ENCODE data around the gene ARHGEF2. TPM values are rescaled to one million over a fixed set of nuclear protein-coding genes. Genes with fewer than 3 reads are reported as not detected.
A peak's percentile ranks its signal among the peaks of the same experiment; 100 is the strongest.

Gene ARHGEF2
- total and polyA plus RNA-seq, 2 of the 13 experiments (the other 11 are each of a cell fraction or from before 2014, with no cell fraction given), result 16.1 to 32.1 TPM

DNA sequence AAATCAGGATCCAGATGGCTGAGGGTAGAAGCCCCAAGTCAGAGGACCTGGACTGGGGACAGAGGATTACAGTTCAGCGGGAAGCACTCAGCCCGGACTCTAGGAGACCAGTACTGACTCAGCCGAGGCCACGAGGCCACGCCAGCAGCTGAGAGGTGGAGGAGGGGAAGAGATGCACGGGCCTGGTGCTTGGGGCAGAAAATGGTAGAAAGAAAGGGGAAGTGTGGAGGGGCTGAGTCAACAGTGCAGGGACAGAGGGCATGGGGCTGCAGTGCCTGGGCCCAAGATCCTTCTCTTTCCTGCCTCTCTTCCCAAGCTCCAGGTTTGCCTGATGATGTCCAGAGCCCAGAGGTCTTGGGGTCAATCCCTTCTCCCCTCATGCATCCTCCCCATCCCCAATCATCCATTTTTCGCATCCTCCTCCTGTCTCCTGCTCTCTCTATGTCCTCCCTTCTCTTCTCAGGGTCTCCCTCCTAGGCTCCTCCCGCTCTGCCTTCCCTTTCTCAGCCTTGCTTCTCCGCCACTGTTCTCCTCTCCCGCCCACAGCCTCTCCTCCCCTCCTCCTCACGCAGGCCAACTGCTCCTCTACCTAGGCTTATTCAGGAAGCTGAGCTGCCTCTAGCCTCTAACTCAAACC, 7.7 kb downstream of the ARHGEF2 start (continued):
- TF ChIP-seq, protein P1, sequence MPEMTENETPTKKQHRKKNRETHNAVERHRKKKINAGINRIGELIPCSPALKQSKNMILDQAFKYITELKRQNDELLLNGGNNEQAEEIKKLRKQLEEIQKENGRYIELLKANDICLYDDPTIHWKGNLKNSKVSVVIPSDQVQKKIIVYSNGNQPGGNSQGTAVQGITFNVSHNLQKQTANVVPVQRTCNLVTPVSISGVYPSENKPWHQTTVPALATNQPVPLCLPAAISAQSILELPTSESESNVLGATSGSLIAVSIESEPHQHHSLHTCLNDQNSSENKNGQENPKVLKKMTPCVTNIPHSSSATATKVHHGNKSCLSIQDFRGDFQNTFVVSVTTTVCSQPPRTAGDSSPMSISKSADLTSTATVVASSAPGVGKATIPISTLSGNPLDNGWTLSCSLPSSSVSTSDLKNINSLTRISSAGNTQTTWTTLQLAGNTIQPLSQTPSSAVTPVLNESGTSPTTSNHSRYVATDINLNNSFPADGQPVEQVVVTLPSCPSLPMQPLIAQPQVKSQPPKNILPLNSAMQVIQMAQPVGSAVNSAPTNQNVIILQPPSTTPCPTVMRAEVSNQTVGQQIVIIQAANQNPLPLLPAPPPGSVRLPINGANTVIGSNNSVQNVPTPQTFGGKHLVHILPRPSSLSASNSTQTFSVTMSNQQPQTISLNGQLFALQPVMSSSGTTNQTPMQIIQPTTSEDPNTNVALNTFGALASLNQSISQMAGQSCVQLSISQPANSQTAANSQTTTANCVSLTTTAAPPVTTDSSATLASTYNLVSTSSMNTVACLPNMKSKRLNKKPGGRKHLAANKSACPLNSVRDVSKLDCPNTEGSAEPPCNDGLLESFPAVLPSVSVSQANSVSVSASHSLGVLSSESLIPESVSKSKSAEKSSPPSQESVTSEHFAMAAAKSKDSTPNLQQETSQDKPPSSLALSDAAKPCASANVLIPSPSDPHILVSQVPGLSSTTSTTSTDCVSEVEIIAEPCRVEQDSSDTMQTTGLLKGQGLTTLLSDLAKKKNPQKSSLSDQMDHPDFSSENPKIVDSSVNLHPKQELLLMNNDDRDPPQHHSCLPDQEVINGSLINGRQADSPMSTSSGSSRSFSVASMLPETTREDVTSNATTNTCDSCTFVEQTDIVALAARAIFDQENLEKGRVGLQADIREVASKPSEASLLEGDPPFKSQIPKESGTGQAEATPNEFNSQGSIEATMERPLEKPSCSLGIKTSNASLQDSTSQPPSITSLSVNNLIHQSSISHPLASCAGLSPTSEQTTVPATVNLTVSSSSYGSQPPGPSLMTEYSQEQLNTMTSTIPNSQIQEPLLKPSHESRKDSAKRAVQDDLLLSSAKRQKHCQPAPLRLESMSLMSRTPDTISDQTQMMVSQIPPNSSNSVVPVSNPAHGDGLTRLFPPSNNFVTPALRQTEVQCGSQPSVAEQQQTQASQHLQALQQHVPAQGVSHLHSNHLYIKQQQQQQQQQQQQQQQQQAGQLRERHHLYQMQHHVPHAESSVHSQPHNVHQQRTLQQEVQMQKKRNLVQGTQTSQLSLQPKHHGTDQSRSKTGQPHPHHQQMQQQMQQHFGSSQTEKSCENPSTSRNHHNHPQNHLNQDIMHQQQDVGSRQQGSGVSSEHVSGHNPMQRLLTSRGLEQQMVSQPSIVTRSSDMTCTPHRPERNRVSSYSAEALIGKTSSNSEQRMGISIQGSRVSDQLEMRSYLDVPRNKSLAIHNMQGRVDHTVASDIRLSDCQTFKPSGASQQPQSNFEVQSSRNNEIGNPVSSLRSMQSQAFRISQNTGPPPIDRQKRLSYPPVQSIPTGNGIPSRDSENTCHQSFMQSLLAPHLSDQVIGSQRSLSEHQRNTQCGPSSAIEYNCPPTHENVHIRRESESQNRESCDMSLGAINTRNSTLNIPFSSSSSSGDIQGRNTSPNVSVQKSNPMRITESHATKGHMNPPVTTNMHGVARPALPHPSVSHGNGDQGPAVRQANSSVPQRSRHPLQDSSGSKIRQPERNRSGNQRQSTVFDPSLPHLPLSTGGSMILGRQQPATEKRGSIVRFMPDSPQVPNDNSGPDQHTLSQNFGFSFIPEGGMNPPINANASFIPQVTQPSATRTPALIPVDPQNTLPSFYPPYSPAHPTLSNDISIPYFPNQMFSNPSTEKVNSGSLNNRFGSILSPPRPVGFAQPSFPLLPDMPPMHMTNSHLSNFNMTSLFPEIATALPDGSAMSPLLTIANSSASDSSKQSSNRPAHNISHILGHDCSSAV (CRISPR knock-in tag; IDR thresholded peaks at IDR 0.05; ENCODE audit: borderline replicate concordance), result no peak
- no peak for TF ChIP-seq ARNTL (CRISPR knock-in tag; IDR thresholded peaks at IDR 0.05)
- TF ChIP-seq, protein P2, sequence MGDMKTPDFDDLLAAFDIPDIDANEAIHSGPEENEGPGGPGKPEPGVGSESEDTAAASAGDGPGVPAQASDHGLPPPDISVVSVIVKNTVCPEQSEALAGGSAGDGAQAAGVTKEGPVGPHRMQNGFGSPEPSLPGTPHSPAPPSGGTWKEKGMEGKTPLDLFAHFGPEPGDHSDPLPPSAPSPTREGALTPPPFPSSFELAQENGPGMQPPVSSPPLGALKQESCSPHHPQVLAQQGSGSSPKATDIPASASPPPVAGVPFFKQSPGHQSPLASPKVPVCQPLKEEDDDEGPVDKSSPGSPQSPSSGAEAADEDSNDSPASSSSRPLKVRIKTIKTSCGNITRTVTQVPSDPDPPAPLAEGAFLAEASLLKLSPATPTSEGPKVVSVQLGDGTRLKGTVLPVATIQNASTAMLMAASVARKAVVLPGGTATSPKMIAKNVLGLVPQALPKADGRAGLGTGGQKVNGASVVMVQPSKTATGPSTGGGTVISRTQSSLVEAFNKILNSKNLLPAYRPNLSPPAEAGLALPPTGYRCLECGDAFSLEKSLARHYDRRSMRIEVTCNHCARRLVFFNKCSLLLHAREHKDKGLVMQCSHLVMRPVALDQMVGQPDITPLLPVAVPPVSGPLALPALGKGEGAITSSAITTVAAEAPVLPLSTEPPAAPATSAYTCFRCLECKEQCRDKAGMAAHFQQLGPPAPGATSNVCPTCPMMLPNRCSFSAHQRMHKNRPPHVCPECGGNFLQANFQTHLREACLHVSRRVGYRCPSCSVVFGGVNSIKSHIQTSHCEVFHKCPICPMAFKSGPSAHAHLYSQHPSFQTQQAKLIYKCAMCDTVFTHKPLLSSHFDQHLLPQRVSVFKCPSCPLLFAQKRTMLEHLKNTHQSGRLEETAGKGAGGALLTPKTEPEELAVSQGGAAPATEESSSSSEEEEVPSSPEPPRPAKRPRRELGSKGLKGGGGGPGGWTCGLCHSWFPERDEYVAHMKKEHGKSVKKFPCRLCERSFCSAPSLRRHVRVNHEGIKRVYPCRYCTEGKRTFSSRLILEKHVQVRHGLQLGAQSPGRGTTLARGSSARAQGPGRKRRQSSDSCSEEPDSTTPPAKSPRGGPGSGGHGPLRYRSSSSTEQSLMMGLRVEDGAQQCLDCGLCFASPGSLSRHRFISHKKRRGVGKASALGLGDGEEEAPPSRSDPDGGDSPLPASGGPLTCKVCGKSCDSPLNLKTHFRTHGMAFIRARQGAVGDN (CRISPR knock-in tag; IDR thresholded peaks at IDR 0.05), result peak; percentile 73

Data from HepG2 (cell line).